DOHH2 (cell line): Measurements from ENCODE around the gene WDR19.
A peak's percentile ranks its signal among the peaks of the same experiment; 100 is the strongest.

ENCODE experiments used
- H3F3A ChIP-seq: fragments of 200-600 bp; sonication (generic), shearing (Covaris generic); 2 replicates; pipeline ENCODE4 v1.6.0; 2016; ENCODE audit warnings: antibody characterized with exemption, mild to moderate bottlenecking; ENCODE audit not compliant: control insufficient read depth, insufficient read depth
- H3K27ac ChIP-seq: fragments of 200-600 bp; sonication (generic); 2 replicates; pipeline ENCODE4 v1.5.1; 2014; ENCODE audit warnings: low read depth, mild to moderate bottlenecking, low read length, moderate library complexity
- H3K27me3 ChIP-seq: fragments of 200-600 bp; sonication (generic); 2 replicates; pipeline ENCODE4 v1.6.1; 2014; ENCODE audit warnings: mild to moderate bottlenecking, low read length, mixed read lengths; ENCODE audit not compliant: control insufficient read depth
- H3K36me3 ChIP-seq: fragments of 200-600 bp; sonication (generic); 2 replicates; pipeline ENCODE4 v1.6.1; 2014; ENCODE audit warnings: mild to moderate bottlenecking, low read length, moderate library complexity, mixed read lengths; ENCODE audit not compliant: control insufficient read depth
- H3K4me1 ChIP-seq: fragments of 200-600 bp; sonication (generic); 2 replicates; pipeline ENCODE4 v1.6.1; 2014; ENCODE audit warnings: mild to moderate bottlenecking, low read length, mixed read lengths; ENCODE audit not compliant: control insufficient read depth
- H3K4me2 ChIP-seq: fragments of 200-600 bp; sonication (generic); 2 replicates; pipeline ENCODE4 v1.6.0; 2014; ENCODE audit warnings: mild to moderate bottlenecking, low read length, moderate library complexity
- H3K4me3 ChIP-seq: fragments of 200-600 bp; sonication (generic); 2 replicates; pipeline ENCODE4 v1.5.1; 2014; ENCODE audit warnings: mild to moderate bottlenecking, low read length, mixed read lengths
- H3K79me2 ChIP-seq: fragments of 200-600 bp; sonication (generic); 2 replicates; pipeline ENCODE4 v1.6.1; 2014; ENCODE audit warnings: mild to moderate bottlenecking, low read length, mixed read lengths; ENCODE audit not compliant: control insufficient read depth
- H3K9me2 ChIP-seq: fragments of 200-600 bp; sonication (generic); replicated peaks from 2 replicates; pipeline ENCODE4 v1.6.1; 2014; ENCODE audit warnings: mild to moderate bottlenecking, low read length, mixed read lengths; ENCODE audit not compliant: control insufficient read depth
- H3K9me3 ChIP-seq: fragments of 200-600 bp; sonication (generic); 2 replicates; pipeline ENCODE4 v1.6.1; 2014; ENCODE audit warnings: antibody characterized with exemption, low read length, mixed read lengths; ENCODE audit not compliant: control insufficient read depth, insufficient read depth
- H4K20me1 ChIP-seq: fragments of 200-600 bp; sonication (generic); 2 replicates; pipeline ENCODE4 v1.6.0; 2014; ENCODE audit warnings: low read depth, mild to moderate bottlenecking, antibody characterized with exemption, low read length, moderate library complexity; ENCODE audit not compliant: control insufficient read depth, insufficient read depth
- CTCF ChIP-seq: fragments of 200-600 bp; sonication (generic); IDR thresholded peaks from one replicate; pipeline ENCODE4 v1.5.1; 2014; ENCODE audit warnings: antibody characterized with exemption, mild to moderate bottlenecking, low read depth, low read length; ENCODE audit not compliant: poor library complexity, severe bottlenecking
- EZH2phosphoT487 ChIP-seq: fragments of 200-600 bp; sonication (generic); IDR thresholded peaks from 2 replicates; pipeline ENCODE4 v1.6.1; 2017; ENCODE audit warnings: borderline replicate concordance, mild to moderate bottlenecking, antibody characterized with exemption, low read length, moderate library complexity, mixed read lengths

The WDR19 gene

GRCh38 chr4:39181520-39181904 lies 817 bp upstream of the WDR19 start:
- Histone ChIP-seq H3K9me3 (no peaks in the 10 kb centered on the region), H3K9me2 (no peaks in the 10 kb centered on the region), H3K4me1 (peaks cover 32% of the 10 kb centered on the region), H3K27me3 (no peaks in the 10 kb centered on the region), H4K20me1 (no peaks in the 10 kb centered on the region), H3K4me2 (peak overlapping the region; percentile 82), H3K79me2 (peaks cover 15% of the 10 kb centered on the region), H3K27ac (peak overlapping the region; percentile 50), H3F3A (peaks cover 4% of the 10 kb centered on the region; the same call in 1 of the 2 replicates), H3K36me3 (peaks cover 4% of the 10 kb centered on the region; the same call in 1 of the 2 replicates), H3K4me3 (peak overlapping the region; percentile 74)
- TF ChIP-seq CTCF (no peak), EZH2phosphoT487 (no peak)

- H3K9me3 ChIP-seq = no peaks in the 10 kb centered on the region
- TF ChIP-seq CTCF (no peak), EZH2phosphoT487 (no peak)
- H3K79me2 ChIP-seq = no peaks in the 10 kb centered on the region
- no peak overlapping the region for H3K4me2 ChIP-seq
- no peak overlapping the region for H3K27ac ChIP-seq
- H3K27me3 ChIP-seq = no peaks in the 10 kb centered on the region
- peaks cover 33% of the 10 kb centered on the region for H3K36me3 ChIP-seq
- no peaks in the 10 kb centered on the region for H3F3A ChIP-seq
- no peak overlapping the region for H3K4me3 ChIP-seq
- H3K9me2 ChIP-seq = no peaks in the 10 kb centered on the region
- H4K20me1 ChIP-seq = no peaks in the 10 kb centered on the region
- H3K4me1 ChIP-seq = no peaks in the 10 kb centered on the region
Observed at GRCh38 chr4:39201963-39202362, 19.6 kb downstream of the WDR19 start.

- peaks cover 4% of the 10 kb centered on the region; the same call in 1 of the 2 replicates for H3F3A ChIP-seq
- H3K4me2 ChIP-seq = no peak overlapping the region
- H3K9me3 ChIP-seq = no peaks in the 10 kb centered on the region
- no peaks in the 10 kb centered on the region for H4K20me1 ChIP-seq
- no peaks in the 10 kb centered on the region for H3K4me1 ChIP-seq
- H3K9me2 ChIP-seq = no peaks in the 10 kb centered on the region
- no peaks in the 10 kb centered on the region for H3K27me3 ChIP-seq
- peaks cover 53% of the 10 kb centered on the region for H3K36me3 ChIP-seq
- no peak overlapping the region for H3K4me3 ChIP-seq
- no peak overlapping the region for H3K27ac ChIP-seq
- TF ChIP-seq EZH2phosphoT487 = no peak
- TF ChIP-seq CTCF = no peak
- H3K79me2 ChIP-seq = no peaks in the 10 kb centered on the region
Observed at GRCh38 chr4:39204543-39204942, 22.2 kb downstream of the WDR19 start.

- H3K27me3 ChIP-seq = no peaks in the 10 kb centered on the region
- no peak overlapping the region for H3K4me2 ChIP-seq
- H3F3A ChIP-seq = peaks cover 4% of the 10 kb centered on the region; the same call in 1 of the 2 replicates
- no peaks in the 10 kb centered on the region for H3K4me1 ChIP-seq
- no peaks in the 10 kb centered on the region for H3K79me2 ChIP-seq
- peaks cover 55% of the 10 kb centered on the region for H3K36me3 ChIP-seq
- H3K9me2 ChIP-seq = no peaks in the 10 kb centered on the region
- TF ChIP-seq EZH2phosphoT487 (no peak), CTCF (no peak)
- no peaks in the 10 kb centered on the region for H4K20me1 ChIP-seq
- H3K9me3 ChIP-seq = no peaks in the 10 kb centered on the region
- no peak overlapping the region for H3K4me3 ChIP-seq
- no peak overlapping the region for H3K27ac ChIP-seq
Observed at GRCh38 chr4:39205000-39205399, 22.7 kb downstream of the WDR19 start.
